HG03159 (cell line): ENCODE results near the gene USH2A.
A peak's percentile ranks its signal among the peaks of the same experiment; 100 is the strongest.
"Not testable (repeated sequence)": the region's sequence is repeated elsewhere in the genome, so short reads cannot be mapped to it uniquely, and the experiment has no call there.

Source experiments
- ATAC-seq: cut with Tn5 transposase; IDR thresholded peaks from one replicate; pipeline ENCODE4 v1.9.1; 2021; ENCODE audit warnings: mild to moderate bottlenecking, moderate library complexity; ENCODE audit not compliant: unreplicated experiment

The USH2A gene

GRCh38 chr1:216051071-216051470 is 372.2 kb downstream of the USH2A start:
- ATAC-seq = no peak

DNA sequence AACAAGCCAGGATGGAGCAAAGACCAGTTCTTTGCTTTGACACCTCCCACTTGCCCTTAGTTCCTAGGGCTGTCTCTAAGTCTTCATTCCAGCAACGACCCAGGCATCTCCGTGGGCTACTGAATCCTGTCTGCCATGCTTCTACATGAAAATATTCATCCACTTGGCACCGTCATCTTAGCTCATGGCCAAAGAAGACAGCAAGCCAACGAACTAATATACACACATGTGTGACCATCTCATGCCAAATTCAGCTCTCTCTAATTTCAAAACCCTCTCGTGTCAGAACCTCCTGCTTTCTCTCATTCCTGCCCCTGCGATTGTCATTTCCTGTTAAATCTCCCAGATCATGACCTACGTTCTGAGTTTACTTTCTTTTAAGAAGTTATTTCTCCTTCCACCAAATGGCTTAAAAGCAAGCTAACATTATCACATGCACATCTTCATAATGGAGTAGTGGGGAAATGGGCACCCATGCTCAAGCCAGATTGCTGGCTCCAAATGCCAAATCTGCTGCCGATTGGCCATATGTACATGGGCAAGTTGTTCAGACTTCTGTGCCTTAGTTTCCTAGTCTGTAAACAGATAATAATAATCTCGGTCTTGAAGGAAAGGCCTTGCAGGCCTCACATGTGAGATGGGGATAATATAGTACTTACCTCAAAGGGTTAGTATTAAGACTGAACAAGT is 373.4 kb downstream of the USH2A start:
- ATAC-seq = no peak

DNA sequence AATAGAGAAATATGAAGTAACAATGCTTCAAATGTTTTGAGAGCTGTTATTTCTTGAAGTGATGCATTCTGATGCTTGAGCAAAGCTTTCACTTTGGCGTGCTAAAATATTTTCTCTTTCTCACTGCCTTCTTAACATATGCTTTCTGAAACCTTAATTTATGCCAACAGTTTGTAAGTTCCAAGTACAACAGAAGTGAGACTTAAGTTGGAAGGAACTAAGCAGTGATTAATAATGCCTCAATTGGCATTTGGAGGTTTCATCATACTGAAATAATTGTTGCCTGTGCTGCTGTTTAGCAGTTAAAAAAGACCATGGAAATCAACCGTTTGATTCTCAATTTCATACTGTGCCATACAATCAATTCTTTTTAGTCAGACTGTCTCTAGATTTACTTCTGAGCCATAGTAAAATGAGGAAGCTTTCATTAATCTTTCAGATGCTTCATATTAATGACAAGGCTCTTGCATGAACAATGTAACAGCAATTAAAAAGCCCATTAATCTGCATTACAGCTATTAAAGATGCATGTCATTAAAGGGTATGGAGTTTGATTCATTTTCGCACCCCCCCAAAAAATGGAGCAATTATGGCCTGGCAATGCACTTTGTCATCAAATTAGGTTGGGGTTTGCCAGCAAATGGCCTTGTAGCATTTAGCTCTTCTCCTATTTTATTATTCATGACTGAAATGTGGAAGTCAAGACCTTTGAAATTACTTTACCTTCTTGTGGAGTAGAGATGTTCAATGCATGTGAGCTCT is 375.3 kb downstream of the USH2A start:
- no peak for ATAC-seq

GRCh38 chr1:216046336-216046735 is 376.9 kb downstream of the USH2A start:
- ATAC-seq = no peak

GRCh38 chr1:216045400-216045799 is 377.8 kb downstream of the USH2A start:
- ATAC-seq = no peak

DNA sequence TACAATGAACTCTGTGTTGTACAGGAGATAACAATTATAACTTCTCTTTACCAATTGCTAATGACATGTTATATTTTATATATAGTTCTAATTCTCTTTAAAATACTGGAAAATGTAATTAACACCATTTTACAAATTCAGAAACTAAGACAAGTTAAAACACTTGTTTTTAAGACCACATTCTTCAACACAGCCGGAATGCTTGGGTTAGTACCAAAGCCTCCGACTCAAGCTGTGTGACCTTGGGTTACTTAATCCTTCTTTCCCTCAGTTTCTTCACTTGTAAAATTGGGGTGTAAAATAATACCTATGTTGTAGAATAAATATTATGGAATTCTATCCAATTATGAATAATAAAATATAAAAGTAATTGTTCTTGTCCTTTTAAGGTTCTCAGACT is 378.7 kb downstream of the USH2A start:
- no peak for ATAC-seq

DNA sequence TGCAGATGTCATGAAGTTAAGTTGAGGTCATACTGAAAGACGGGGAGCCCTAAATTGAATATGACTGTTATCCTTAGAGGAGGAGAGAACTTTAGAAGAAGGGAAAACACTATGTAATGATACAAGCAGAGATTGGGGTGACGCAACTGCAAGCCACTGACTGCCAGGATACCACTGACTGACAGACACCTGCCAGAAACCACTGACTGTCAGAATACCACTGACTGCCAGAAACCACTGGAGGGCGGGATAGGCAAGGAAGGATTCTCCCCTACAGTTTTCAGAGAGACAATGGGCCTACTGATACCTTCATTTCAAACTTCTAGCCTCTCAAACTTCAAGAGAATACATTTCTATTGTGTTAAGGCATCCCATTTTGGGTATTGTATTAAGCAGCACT is 388.7 kb downstream of the USH2A start:
- ATAC-seq = no peak

- ATAC-seq = no peak
These were observed 390.2 kb downstream of the USH2A start for GRCh38 chr1:216032961-216033614.

GRCh38 chr1:216032284-216032683 is 391.0 kb downstream of the USH2A start:
- ATAC-seq = no peak

DNA sequence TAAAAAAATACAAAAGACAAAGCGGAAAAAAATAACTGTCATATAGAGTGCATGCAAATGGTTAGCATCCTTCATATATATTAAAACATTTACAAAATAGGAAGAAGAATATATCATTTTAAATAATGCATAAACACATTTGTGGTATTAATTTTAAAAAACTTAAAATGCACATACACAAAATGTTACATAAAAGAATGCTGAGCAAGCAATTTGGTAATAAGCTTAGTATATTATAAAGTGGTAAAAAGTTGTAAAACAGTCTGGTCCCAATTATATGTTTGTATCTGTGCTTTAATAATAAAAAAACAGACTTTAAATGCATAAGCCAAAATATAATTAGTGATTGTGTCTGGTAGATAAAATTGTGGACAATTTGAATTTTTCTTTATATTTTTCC is 394.6 kb downstream of the USH2A start:
- ATAC-seq = no peak

DNA sequence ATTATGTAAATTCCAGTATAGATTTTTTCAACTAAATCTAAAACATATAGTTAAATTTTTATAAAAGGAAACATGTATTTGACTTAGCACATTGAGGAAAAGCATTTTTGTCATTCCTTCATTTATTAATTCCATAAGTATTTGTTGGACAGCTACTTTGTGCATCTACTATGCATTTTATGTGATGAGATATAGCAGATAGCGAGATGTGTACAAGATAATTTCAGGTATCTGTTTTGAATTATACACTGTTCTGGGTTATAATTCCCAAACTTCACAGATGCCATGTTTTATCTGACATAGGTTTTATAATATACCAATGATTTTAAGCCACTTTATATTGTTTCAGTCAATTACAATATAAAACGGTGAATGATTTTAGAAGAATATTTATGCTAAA is 398.7 kb downstream of the USH2A start:
- ATAC-seq = no peak

- no peak for ATAC-seq
These were observed 402.4 kb downstream of the USH2A start for GRCh38 chr1:216020743-216021345.

DNA sequence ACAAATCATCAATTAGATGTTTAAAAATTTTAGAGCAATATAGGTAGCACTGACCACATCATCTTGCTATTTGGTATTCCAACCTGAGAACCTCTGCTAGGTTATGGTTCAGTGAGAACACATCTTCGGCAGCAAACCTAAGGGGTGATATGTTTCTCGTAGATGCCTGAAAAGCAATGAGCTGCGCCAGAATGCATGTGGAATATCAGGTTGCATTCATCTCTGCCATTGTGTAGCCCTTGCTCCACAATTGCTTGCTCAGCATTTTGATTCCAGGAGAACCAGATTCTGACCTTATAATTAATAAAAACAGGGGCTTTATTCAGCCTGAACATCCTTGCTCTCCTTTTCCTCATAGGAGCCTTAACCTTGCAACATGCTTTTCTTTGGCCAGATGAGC is 408.1 kb downstream of the USH2A start:
- no peak for ATAC-seq

DNA sequence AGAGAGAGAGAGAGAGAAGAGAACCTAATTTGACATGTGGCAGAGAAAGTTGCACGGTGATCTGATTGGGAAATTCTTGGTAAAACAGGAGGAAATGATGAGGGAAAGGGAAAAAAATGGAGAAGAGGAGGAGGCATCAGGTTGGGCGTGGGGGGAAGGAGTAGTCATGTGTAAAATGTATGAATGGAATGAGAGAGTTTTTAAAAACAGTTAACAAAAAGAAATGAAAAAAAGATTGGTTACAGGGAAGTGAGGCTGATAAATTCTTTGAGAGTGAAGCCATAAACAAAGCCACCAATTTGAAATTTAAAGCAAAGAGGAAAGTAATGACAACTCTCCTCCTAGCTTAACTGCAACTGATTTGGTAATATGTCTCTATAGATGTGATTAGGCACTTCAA is 409.2 kb downstream of the USH2A start:
- ATAC-seq = no peak

DNA sequence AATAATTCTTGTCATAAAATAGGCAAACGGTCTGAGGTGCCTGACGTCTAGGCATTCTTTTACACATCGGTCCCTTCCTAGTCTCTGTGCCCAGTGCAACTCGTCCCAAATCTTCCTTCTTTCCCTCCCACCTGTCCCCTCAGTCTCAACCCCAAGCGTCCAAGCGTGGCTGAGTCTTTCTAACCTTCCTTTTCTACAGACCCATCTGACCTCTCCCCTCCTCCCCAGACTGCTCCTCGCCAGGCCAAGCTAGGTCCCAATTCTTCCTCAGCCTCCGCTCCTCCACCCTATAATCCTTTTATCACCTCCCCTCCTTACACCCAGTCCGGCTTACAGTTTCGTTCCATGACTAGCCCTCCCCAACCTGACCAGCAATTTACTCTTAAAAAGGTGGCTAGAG is 413.8 kb downstream of the USH2A start:
- ATAC-seq = not testable (repeated sequence)

- ATAC-seq = peak; percentile 98
These were observed 417.3 kb downstream of the USH2A start for GRCh38 chr1:216005916-216006315.

DNA sequence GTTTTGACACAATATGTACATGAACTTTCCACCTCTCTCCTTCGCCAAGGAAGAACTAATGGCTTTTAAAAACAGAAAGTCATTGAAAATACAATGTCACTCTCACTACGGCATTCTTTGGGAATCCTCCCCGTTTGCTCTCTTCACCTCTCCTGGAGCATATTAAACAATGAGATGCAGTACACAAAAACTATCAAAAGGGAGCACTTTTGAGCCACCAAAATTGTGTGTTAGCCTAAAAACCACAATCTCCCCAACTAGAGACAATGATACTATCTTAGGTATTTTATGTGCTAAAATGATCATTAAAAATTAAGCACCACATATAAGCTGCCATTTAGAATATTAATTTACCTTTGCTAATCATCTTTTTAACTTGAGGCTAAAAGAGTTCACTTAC is 430.6 kb downstream of the USH2A start:
- peak; percentile 61 for ATAC-seq

- ATAC-seq = no peak
These were observed 436.0 kb downstream of the USH2A start for GRCh38 chr1:215987092-215987875.

- ATAC-seq = no peak
These were observed 436.8 kb downstream of the USH2A start for GRCh38 chr1:215986401-215986800.

DNA sequence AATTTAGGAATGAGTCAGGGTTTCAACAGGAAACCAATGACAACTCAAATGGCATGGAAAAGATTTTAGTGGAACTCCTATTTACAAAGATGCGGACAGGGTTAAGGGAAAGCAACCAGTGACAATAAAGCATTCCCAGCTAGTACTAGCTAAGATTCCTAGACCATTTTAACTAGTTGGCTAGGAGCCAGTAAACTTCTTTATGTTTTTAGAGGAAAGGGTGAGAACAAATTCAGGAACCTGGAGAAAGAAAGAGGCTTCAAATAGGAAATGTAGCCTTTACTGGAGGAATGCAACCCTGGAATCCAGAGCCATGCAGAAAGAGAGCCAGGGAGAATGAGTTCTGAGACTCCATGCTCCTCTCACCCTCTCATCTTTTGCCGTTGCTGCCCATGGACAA is 439.6 kb downstream of the USH2A start:
- no peak for ATAC-seq
